ENCODE results near the gene MREG.

- no peak for TF ChIP-seq POLR2A (IDR thresholded peaks at IDR 0.05; ENCODE audit: low read length)
- no peak for TF ChIP-seq GATA1 (IDR thresholded peaks at IDR 0.05; ENCODE audit: low read depth, low read length)
Observed at GRCh38 chr2:215941726-215942125, 71.6 kb downstream of the MREG start.
